GM21367 (cell line): ENCODE data around the gene GGCX.
"Not testable (repeated sequence)": the region's sequence is repeated elsewhere in the genome, so short reads cannot be mapped to it uniquely, and the experiment has no call there.

Experiments used
- ATAC-seq: cut with Tn5 transposase; IDR thresholded peaks from one replicate; pipeline ENCODE4 v1.9.1; 2021; ENCODE audit not compliant: unreplicated experiment

The GGCX gene

GRCh38 chr2:85577063-85577385 lies 15.7 kb upstream of the GGCX start:
- ATAC-seq: no peak

- ATAC-seq: no peak
Measured at GRCh38 chr2:85575739-85576138, 14.4 kb upstream of the GGCX start.

- ATAC-seq: no peak
Measured at GRCh38 chr2:85566265-85566664, 5.0 kb upstream of the GGCX start.

DNA sequence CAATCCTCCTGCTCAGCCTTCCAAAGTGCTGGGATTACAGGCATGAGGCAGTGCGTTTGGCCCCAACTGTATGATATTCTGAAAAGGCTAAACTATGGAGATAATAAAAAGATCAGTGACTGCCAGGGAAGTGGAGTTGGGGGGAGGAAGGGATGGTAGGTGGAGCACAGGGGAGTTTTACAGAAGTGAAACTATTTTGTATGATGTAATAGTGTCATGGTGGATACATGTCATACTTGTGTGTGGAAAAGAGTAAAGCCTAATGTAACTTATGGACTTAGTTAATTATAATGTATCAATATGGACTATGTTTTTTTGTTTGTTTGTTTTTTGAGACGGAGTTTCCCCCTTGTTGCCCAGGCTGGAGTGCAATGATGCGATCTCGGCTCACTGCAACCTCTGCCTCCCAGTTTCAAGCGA lies 2.9 kb upstream of the GGCX start:
- ATAC-seq: no peak

- ATAC-seq: peak; percentile 6
Measured at GRCh38 chr2:85560812-85561279, 447 bp downstream of the GGCX start.

- not testable (repeated sequence) for ATAC-seq
Measured at GRCh38 chr2:85560403-85560726, 928 bp downstream of the GGCX start.

- no peak for ATAC-seq
Measured at GRCh38 chr2:85558160-85558559, 3.1 kb downstream of the GGCX start.

DNA sequence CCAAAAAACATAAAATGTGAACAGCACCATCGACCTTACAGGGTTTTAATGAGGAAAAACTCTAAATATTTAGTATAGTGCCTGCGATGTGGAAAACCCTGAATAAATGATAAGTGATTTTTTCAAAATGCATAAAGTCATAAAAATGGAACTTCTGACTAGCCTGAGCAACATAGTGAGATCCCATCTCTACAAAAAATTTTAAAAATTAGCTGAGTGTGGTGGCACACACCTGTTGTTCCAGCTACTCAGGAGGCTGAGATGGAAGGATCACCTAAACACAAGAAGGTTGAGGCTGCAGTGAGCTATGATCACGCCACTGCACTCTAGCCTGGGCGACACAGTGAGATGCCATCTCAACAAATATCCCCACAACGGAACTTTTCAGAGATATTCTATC lies 4.2 kb downstream of the GGCX start:
- ATAC-seq: no peak

DNA sequence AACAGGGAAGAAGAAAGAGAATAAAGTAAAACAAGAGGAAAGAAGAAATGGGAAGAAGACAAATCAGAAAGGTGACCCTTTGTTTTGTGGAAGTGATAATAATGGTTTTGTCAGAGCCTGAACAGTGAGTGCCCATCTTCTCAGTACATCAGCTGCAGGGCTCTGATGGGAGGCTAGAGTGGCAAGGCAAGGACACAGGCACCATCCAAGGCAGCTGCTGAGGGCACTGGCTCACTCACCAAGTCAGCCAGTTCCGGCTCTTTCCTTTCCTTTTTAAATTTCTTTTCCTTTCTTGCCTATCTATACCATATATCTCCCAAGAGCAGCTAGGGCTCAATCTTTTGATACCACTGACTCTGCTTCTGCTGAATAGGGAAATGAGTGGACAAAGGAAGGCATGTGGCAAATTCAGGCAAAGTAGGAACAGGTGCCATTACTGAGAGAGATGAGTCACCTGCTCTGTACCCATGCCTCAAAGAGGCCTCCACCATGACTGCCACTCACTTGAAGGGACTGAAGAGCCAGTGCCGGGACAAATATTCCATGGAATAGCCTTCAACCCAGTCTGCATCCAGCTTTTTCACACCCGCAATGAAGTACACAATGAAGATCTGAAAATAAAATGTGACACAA lies 6.2 kb downstream of the GGCX start:
- ATAC-seq: no peak

DNA sequence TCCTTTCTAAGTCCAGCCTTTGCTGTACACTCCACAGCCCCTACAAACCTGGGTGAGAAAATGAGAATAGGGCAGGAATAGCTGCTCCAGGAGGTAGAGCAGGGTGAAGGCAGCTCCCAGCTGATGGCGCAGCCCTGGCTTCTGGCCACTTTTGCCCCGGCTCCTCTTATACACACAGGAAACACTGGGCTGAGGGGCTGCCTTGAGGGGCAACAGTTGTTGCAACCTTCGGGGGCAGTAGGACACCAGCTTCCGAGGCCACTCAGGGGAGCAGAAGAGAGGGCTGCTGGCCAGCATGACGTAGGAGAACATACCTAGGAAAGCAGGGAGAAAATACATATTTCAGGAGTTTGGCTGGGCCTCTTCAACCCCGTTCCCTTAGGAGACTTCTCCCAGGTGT lies 8.1 kb downstream of the GGCX start:
- no peak for ATAC-seq

DNA sequence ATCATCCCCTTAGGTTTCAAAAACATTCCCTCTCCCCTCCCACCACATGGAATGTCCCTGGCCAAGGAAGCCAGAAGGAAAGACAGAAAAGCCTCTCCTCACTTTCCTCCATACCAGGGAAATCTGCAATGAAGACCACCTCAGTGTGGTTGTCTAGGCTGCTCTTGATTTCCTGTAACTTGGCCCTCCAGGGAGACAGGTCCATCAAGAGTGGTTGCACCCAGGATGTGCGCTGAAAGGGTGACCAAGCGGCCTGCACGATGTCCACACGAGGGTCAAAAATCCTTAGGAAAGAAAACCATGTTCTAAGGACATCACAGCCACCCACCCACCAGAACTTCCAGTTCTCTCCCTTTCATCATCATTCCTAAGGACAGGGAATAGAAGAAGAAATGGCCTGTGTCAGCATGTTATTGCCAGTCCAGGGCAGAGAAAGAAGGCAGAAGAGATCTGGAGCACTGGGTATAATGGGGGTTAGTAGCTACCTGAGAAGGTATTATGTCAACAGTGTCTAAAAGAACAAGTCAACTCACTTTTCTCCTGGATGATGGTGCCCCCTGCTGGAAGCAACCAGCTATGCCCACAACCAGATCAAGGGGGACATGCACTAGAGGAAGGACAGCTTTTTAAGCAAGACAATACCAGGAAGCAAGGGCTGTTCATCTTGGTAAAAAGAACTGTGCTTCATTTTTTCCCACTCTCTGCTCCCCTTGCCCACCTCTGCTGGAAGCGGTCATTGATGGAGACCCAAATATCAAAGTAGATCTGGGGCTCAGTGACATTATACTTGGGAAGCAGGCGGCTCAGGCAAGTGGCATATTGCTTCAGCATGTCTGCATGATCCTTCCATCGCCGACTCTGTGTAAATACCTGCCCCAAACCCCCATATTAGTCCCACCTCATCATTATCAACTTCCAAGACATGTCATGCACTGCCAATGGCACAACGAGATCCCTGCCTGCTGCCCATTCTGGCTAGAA lies 9.3 kb downstream of the GGCX start:
- peak; percentile 47 for ATAC-seq

- no peak for ATAC-seq
Measured at GRCh38 chr2:85550486-85550885, 10.8 kb downstream of the GGCX start.

DNA sequence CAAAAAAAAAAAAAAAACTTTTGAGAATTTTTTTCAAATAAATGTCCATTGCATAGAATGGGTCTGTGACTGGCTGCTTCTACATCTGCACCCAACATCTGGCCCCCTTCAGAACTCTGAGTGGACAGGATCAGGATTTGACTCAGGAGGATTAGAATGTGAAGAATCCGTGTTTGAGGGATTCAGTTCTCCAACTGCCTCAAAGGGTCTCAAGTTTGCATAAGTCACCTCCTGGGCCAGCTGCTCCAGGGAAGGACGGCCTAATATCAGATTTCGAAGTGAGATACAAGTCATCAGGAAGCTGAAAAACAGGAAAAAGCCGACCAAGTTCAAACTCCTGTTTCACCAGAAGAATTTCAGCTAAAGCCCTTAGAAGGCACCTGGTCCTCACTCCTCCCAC lies 11.5 kb downstream of the GGCX start:
- no peak for ATAC-seq

DNA sequence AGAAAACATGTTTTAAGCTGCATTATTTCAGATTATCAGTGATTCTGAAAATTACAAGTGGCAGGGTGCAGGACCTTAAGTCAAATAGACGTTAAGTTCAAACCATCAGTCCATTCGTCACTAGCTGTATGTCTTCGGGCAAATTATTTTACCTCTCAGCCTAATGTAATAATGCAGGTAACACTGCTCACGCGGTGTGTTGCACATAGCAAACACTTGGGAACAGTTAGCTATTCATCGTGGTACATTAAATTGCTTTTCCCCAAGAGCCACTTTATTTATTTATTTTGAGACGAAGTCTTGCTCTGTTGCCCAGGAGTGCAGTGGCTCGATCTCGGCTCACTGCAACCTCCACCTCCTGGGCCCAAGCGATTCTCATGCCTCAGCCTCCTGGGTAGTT lies 12.2 kb downstream of the GGCX start:
- no peak for ATAC-seq

GRCh38 chr2:85548608-85548900 lies 12.7 kb downstream of the GGCX start:
- ATAC-seq: no peak

DNA sequence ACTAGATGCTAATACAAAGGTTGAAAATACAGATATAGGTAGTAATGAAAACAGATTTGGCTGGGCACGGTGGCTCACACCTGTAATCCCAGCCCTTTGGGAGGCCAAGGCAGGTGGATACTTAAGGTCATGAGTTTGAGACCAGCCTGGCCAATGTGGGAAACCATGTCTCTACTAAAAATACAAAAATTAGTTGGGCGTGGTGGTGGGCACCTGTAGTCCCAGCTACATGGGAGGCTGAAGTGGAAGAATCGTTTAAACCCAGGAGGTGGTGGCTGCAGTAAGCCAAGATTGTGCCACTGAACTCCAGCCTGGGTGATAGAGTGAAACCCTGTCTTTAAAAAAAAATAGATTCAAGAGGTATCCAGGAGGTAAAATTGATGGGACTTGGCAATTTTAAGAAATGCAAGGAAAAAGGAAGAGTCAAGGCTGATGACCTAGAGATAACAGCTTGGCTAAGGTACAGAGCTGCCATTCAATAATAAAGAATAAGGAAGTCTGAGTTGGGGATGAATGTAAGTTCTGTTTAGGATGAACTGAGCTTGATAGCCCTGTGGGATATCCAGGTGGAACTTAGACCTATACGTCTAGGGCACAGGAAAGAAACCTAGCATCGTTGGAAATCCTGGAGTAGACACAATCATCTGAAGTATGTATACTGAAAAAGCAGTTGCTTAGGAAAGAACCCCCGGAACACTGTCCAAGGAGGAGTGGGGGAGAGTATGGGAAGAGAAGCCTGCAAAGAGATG lies 13.3 kb downstream of the GGCX start:
- no peak for ATAC-seq

GRCh38 chr2:85547089-85547858 lies 14.0 kb downstream of the GGCX start:
- no peak for ATAC-seq

DNA sequence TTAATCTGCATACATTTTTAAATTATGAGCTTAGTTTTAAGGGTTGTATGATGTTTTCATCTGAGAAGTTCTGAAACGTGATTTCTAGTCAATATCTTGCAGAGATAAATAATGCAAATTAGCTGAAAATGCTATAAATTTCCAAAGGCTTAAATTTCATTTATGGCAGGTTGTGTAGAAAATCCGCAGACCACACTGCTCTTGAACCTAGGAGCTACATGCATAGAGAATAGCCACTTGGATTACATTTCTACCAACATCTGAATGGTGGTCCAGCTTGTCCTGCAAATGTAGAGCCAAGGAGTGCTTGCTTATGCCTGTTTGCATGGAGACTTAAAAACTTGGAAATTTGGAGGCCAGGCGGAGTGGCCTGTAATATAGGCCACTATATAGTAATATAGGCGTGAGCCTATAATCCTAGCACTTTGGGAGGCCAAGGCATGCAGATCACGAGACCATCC lies 15.5 kb downstream of the GGCX start:
- ATAC-seq: no peak

DNA sequence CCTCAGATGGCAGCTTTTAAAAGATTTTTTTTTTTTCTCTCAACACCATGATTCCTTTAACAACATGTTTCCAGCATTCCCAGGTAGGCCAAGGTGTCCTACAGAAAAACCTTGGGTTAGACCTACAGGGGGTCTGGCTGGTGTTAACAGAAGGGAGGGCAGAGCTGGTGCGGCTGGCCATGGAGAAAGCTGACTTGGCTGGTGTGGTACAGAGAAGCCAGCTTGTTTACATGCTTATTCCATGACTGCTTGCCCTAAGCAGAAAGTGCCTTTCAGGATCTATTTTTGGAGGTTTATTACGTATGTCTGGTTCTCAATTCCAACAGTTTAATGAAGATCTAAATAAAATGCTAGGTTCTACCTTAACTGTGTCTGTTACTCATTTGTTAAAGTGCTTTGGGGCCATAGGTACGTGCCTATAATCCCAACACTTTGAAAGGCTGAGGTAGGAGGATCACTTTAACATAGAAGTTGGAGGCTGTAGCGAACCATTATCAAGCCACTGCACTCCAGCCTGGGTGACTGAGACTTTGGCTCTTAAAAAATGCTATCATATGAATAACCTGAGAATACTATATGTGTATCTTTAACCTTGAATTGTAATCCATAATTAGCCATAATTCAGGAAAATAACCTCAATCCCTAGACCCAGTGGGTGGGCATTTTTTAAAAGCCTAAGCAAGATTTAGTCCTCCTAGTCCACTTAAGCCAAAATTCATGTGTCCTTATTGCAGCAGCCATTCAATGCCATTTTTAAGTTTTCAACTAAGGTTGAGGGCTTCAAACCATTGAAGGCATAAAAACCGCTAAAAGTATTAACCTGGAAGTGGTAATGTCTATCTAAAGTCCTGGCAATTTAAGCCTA lies 16.1 kb downstream of the GGCX start:
- ATAC-seq: not testable (repeated sequence)

GRCh38 chr2:85544254-85544691 lies 17.0 kb downstream of the GGCX start:
- ATAC-seq: not testable (repeated sequence)
